ENCODE data around the gene LYPD6. TPM values are rescaled to one million over a fixed set of nuclear protein-coding genes. Genes with fewer than 3 reads are reported as not detected.
A peak's percentile ranks its signal among the peaks of the same experiment; 100 is the strongest.
"Not testable (repeated sequence)": the region's sequence is repeated elsewhere in the genome, so short reads cannot be mapped to it uniquely, and the experiment has no call there.

The LYPD6 gene
- total RNA-seq, 1 experiment from 2014 or later, result 0.53 TPM

- in situ Hi-C loops (cut with HindIII; ENCODE audit: low pct_unique_long_range_greater_than_20kb, low sequenced_read_pairs), result no loop called here
These were observed 138.2 kb downstream of the LYPD6 start for GRCh38 chr2:149468636-149469035.

GRCh38 chr2:149470046-149470445 is 139.7 kb downstream of the LYPD6 start:
- no peak for DNase-seq (ENCODE audit: low read depth, low spot score)
- in situ Hi-C loops (cut with HindIII; ENCODE audit: low pct_unique_long_range_greater_than_20kb, low sequenced_read_pairs), result no loop called here

More at GRCh38 chr2:149468636-149469035, 138.2 kb downstream of the LYPD6 start:
- no peak for DNase-seq (ENCODE audit: low read depth, low spot score)

- in situ Hi-C loops (cut with HindIII; ENCODE audit: low pct_unique_long_range_greater_than_20kb, low sequenced_read_pairs), result no loop called here
- DNase-seq (ENCODE audit: low read depth, low spot score), result no peak
These were observed 142.0 kb downstream of the LYPD6 start for GRCh38 chr2:149472413-149472812.

- no peak for DNase-seq (ENCODE audit: low read depth, low spot score)
- in situ Hi-C loops (cut with HindIII; ENCODE audit: low pct_unique_long_range_greater_than_20kb, low sequenced_read_pairs), result no loop called here
These were observed 142.7 kb downstream of the LYPD6 start for GRCh38 chr2:149473068-149473467.

- in situ Hi-C loops (cut with HindIII; ENCODE audit: low pct_unique_long_range_greater_than_20kb, low sequenced_read_pairs), result no loop called here
- DNase-seq (ENCODE audit: low read depth, low spot score), result no peak
These were observed 143.1 kb downstream of the LYPD6 start for GRCh38 chr2:149473521-149473920.

GRCh38 chr2:149483004-149483605 is 152.7 kb downstream of the LYPD6 start:
- no peak for DNase-seq (ENCODE audit: low read depth, low spot score)
- in situ Hi-C loops (cut with HindIII; ENCODE audit: low pct_unique_long_range_greater_than_20kb, low sequenced_read_pairs), result no loop called here

- in situ Hi-C loops (cut with HindIII; ENCODE audit: low pct_unique_long_range_greater_than_20kb, low sequenced_read_pairs), result no loop called here
- no peak for DNase-seq (ENCODE audit: low read depth, low spot score)
These were observed 156.3 kb downstream of the LYPD6 start for GRCh38 chr2:149486664-149487063.

GRCh38 chr2:149487189-149487588 is 156.8 kb downstream of the LYPD6 start:
- DNase-seq (ENCODE audit: low read depth, low spot score), result no peak
- in situ Hi-C loops (cut with HindIII; ENCODE audit: low pct_unique_long_range_greater_than_20kb, low sequenced_read_pairs), result no loop called here

GRCh38 chr2:149488706-149489440 is 158.5 kb downstream of the LYPD6 start:
- in situ Hi-C loops (cut with HindIII; ENCODE audit: low pct_unique_long_range_greater_than_20kb, low sequenced_read_pairs), result no loop called here
- DNase-seq (ENCODE audit: low read depth, low spot score), result no peak

- in situ Hi-C loops (cut with HindIII; ENCODE audit: low pct_unique_long_range_greater_than_20kb, low sequenced_read_pairs), result no loop called here
These were observed 159.1 kb downstream of the LYPD6 start for GRCh38 chr2:149489452-149489851.

GRCh38 chr2:149490296-149490695 is 159.9 kb downstream of the LYPD6 start:
- in situ Hi-C loops (cut with HindIII; ENCODE audit: low pct_unique_long_range_greater_than_20kb, low sequenced_read_pairs), result no loop called here

More at GRCh38 chr2:149489452-149489851, 159.1 kb downstream of the LYPD6 start:
- no peak for DNase-seq (ENCODE audit: low read depth, low spot score)

GRCh38 chr2:149492923-149493322 is 162.5 kb downstream of the LYPD6 start:
- DNase-seq (ENCODE audit: low read depth, low spot score), result no peak
- in situ Hi-C loops (cut with HindIII; ENCODE audit: low pct_unique_long_range_greater_than_20kb, low sequenced_read_pairs), result no loop called here

More at GRCh38 chr2:149490296-149490695, 159.9 kb downstream of the LYPD6 start:
- peak; percentile 18 for DNase-seq (ENCODE audit: low read depth, low spot score)

GRCh38 chr2:149499204-149499603 is 168.8 kb downstream of the LYPD6 start:
- in situ Hi-C loops (cut with HindIII; ENCODE audit: low pct_unique_long_range_greater_than_20kb, low sequenced_read_pairs), result not testable (repeated sequence)

GRCh38 chr2:149506808-149507207 is 176.4 kb downstream of the LYPD6 start:
- DNase-seq (ENCODE audit: low read depth, low spot score); in situ Hi-C loops (cut with HindIII; ENCODE audit: low pct_unique_long_range_greater_than_20kb, low sequenced_read_pairs): not testable (repeated sequence)

More at GRCh38 chr2:149499204-149499603, 168.8 kb downstream of the LYPD6 start:
- not testable (repeated sequence) for DNase-seq (ENCODE audit: low read depth, low spot score)

- no peak for DNase-seq (ENCODE audit: low read depth, low spot score)
- in situ Hi-C loops (cut with HindIII; ENCODE audit: low pct_unique_long_range_greater_than_20kb, low sequenced_read_pairs), result no loop called here
These were observed 177.6 kb downstream of the LYPD6 start for GRCh38 chr2:149507974-149508373.

- DNase-seq (ENCODE audit: low read depth, low spot score), result no peak
- in situ Hi-C loops (cut with HindIII; ENCODE audit: low pct_unique_long_range_greater_than_20kb, low sequenced_read_pairs), result no loop called here
These were observed 183.1 kb downstream of the LYPD6 start for GRCh38 chr2:149513461-149513860.

Measured in SK-MEL-5 (cell line).